ENCODE data around the gene OBSCN.

Gene OBSCN

GRCh38 chr1:228174482-228175315, 33.1 kb upstream of the OBSCN start:
- H3K36me3 ChIP-seq (ENCODE audit: insufficient read depth, low read depth, low read length) = no peaks in the 10 kb centered on the region
- H3K4me3 ChIP-seq (ENCODE audit: low read length) = no peak overlapping the region
- H3K9me3 ChIP-seq (ENCODE audit: insufficient read depth, low read depth, low read length) = no peaks in the 10 kb centered on the region
- H3K27ac ChIP-seq (ENCODE audit: low read length) = no peak overlapping the region
- H3K27me3 ChIP-seq (ENCODE audit: insufficient read depth, low read length) = no peaks in the 10 kb centered on the region
- no peaks in the 10 kb centered on the region for H3K4me1 ChIP-seq (ENCODE audit: insufficient read depth, low read length)
- no peak overlapping the region for H3K9ac ChIP-seq (ENCODE audit: low read depth, low read length)

GRCh38 chr1:228175316-228176023, 32.4 kb upstream of the OBSCN start:
- no peaks in the 10 kb centered on the region for H3K4me1 ChIP-seq (ENCODE audit: insufficient read depth, low read length)
- no peak overlapping the region for H3K27ac ChIP-seq (ENCODE audit: low read length)
- no peak overlapping the region for H3K4me3 ChIP-seq (ENCODE audit: low read length)
- no peaks in the 10 kb centered on the region for H3K27me3 ChIP-seq (ENCODE audit: insufficient read depth, low read length)
- no peaks in the 10 kb centered on the region for H3K9me3 ChIP-seq (ENCODE audit: insufficient read depth, low read depth, low read length)
- H3K36me3 ChIP-seq (ENCODE audit: insufficient read depth, low read depth, low read length) = no peaks in the 10 kb centered on the region
- no peak overlapping the region for H3K9ac ChIP-seq (ENCODE audit: low read depth, low read length)

GRCh38 chr1:228176024-228176395, 31.8 kb upstream of the OBSCN start:
- H3K27ac ChIP-seq (ENCODE audit: low read length) = no peak overlapping the region
- H3K27me3 ChIP-seq (ENCODE audit: insufficient read depth, low read length) = no peaks in the 10 kb centered on the region
- no peaks in the 10 kb centered on the region for H3K36me3 ChIP-seq (ENCODE audit: insufficient read depth, low read depth, low read length)
- no peak overlapping the region for H3K4me3 ChIP-seq (ENCODE audit: low read length)
- H3K4me1 ChIP-seq (ENCODE audit: insufficient read depth, low read length) = no peaks in the 10 kb centered on the region
- no peaks in the 10 kb centered on the region for H3K9me3 ChIP-seq (ENCODE audit: insufficient read depth, low read depth, low read length)
- H3K9ac ChIP-seq (ENCODE audit: low read depth, low read length) = no peak overlapping the region

- H3K9ac ChIP-seq (ENCODE audit: low read depth, low read length) = no peak overlapping the region
- H3K4me1 ChIP-seq (ENCODE audit: insufficient read depth, low read length) = no peaks in the 10 kb centered on the region
- no peak overlapping the region for H3K27ac ChIP-seq (ENCODE audit: low read length)
Measured at GRCh38 chr1:228176461-228177182, 31.2 kb upstream of the OBSCN start.

GRCh38 chr1:228177183-228177475, 30.7 kb upstream of the OBSCN start:
- no peak overlapping the region for H3K9ac ChIP-seq (ENCODE audit: low read depth, low read length)
- H3K4me1 ChIP-seq (ENCODE audit: insufficient read depth, low read length) = no peaks in the 10 kb centered on the region
- H3K27me3 ChIP-seq (ENCODE audit: insufficient read depth, low read length) = no peaks in the 10 kb centered on the region
- no peaks in the 10 kb centered on the region for H3K9me3 ChIP-seq (ENCODE audit: insufficient read depth, low read depth, low read length)
- H3K4me3 ChIP-seq (ENCODE audit: low read length) = no peak overlapping the region
- H3K36me3 ChIP-seq (ENCODE audit: insufficient read depth, low read depth, low read length) = no peaks in the 10 kb centered on the region
- H3K27ac ChIP-seq (ENCODE audit: low read length) = no peak overlapping the region

More at GRCh38 chr1:228176461-228177182, 31.2 kb upstream of the OBSCN start:
- Histone ChIP-seq H3K27me3 (ENCODE audit: insufficient read depth, low read length) (no peaks in the 10 kb centered on the region), H3K36me3 (ENCODE audit: insufficient read depth, low read depth, low read length) (no peaks in the 10 kb centered on the region), H3K4me3 (ENCODE audit: low read length) (no peak overlapping the region), H3K9me3 (ENCODE audit: insufficient read depth, low read depth, low read length) (no peaks in the 10 kb centered on the region)

GRCh38 chr1:228177721-228178710, 29.8 kb upstream of the OBSCN start:
- no peak overlapping the region for H3K27ac ChIP-seq (ENCODE audit: low read length)
- H3K9me3 ChIP-seq (ENCODE audit: insufficient read depth, low read depth, low read length) = no peaks in the 10 kb centered on the region
- no peaks in the 10 kb centered on the region for H3K4me1 ChIP-seq (ENCODE audit: insufficient read depth, low read length)
- no peaks in the 10 kb centered on the region for H3K27me3 ChIP-seq (ENCODE audit: insufficient read depth, low read length)
- no peak overlapping the region for H3K9ac ChIP-seq (ENCODE audit: low read depth, low read length)
- H3K4me3 ChIP-seq (ENCODE audit: low read length) = no peak overlapping the region
- no peaks in the 10 kb centered on the region for H3K36me3 ChIP-seq (ENCODE audit: insufficient read depth, low read depth, low read length)

- H3K4me3 ChIP-seq (ENCODE audit: low read length) = no peak overlapping the region
- H3K9ac ChIP-seq (ENCODE audit: low read depth, low read length) = no peak overlapping the region
- H3K9me3 ChIP-seq (ENCODE audit: insufficient read depth, low read depth, low read length) = no peaks in the 10 kb centered on the region
- H3K27ac ChIP-seq (ENCODE audit: low read length) = no peak overlapping the region
- no peaks in the 10 kb centered on the region for H3K27me3 ChIP-seq (ENCODE audit: insufficient read depth, low read length)
- H3K4me1 ChIP-seq (ENCODE audit: insufficient read depth, low read length) = no peaks in the 10 kb centered on the region
- no peaks in the 10 kb centered on the region for H3K36me3 ChIP-seq (ENCODE audit: insufficient read depth, low read depth, low read length)
Measured at GRCh38 chr1:228178737-228179684, 28.8 kb upstream of the OBSCN start.

- no peak overlapping the region for H3K9ac ChIP-seq (ENCODE audit: low read depth, low read length)
- H3K36me3 ChIP-seq (ENCODE audit: insufficient read depth, low read depth, low read length) = no peaks in the 10 kb centered on the region
- no peaks in the 10 kb centered on the region for H3K9me3 ChIP-seq (ENCODE audit: insufficient read depth, low read depth, low read length)
- no peak overlapping the region for H3K27ac ChIP-seq (ENCODE audit: low read length)
- no peaks in the 10 kb centered on the region for H3K27me3 ChIP-seq (ENCODE audit: insufficient read depth, low read length)
- no peaks in the 10 kb centered on the region for H3K4me1 ChIP-seq (ENCODE audit: insufficient read depth, low read length)
- H3K4me3 ChIP-seq (ENCODE audit: low read length) = no peak overlapping the region
Measured at GRCh38 chr1:228180271-228180958, 27.4 kb upstream of the OBSCN start.

- Histone ChIP-seq H3K9ac (ENCODE audit: low read depth, low read length) (no peak overlapping the region), H3K27me3 (ENCODE audit: insufficient read depth, low read length) (no peaks in the 10 kb centered on the region), H3K9me3 (ENCODE audit: insufficient read depth, low read depth, low read length) (no peaks in the 10 kb centered on the region), H3K4me3 (ENCODE audit: low read length) (no peak overlapping the region), H3K36me3 (ENCODE audit: insufficient read depth, low read depth, low read length) (no peaks in the 10 kb centered on the region), H3K27ac (ENCODE audit: low read length) (no peak overlapping the region), H3K4me1 (ENCODE audit: insufficient read depth, low read length) (no peaks in the 10 kb centered on the region)
Measured at GRCh38 chr1:228180959-228181644, 26.7 kb upstream of the OBSCN start.

GRCh38 chr1:228181645-228182034, 26.2 kb upstream of the OBSCN start:
- H3K4me1 ChIP-seq (ENCODE audit: insufficient read depth, low read length) = no peaks in the 10 kb centered on the region
- no peaks in the 10 kb centered on the region for H3K27me3 ChIP-seq (ENCODE audit: insufficient read depth, low read length)
- no peak overlapping the region for H3K9ac ChIP-seq (ENCODE audit: low read depth, low read length)
- no peak overlapping the region for H3K27ac ChIP-seq (ENCODE audit: low read length)
- no peaks in the 10 kb centered on the region for H3K36me3 ChIP-seq (ENCODE audit: insufficient read depth, low read depth, low read length)
- H3K9me3 ChIP-seq (ENCODE audit: insufficient read depth, low read depth, low read length) = no peaks in the 10 kb centered on the region
- H3K4me3 ChIP-seq (ENCODE audit: low read length) = no peak overlapping the region
